Kidney epithelial cell (primary cell): ENCODE measurements around the gene ERN1. TPM values are rescaled to one million over a fixed set of nuclear protein-coding genes. Genes with fewer than 3 reads are reported as not detected.

Experiments
- DNase-seq: peaks from one replicate; pipeline ENCODE4 v3.0.0-alpha.2; 2010; ENCODE audit warnings: low read depth
- H3K27me3 ChIP-seq: 2 replicates; pipeline ENCODE4 v1.6.0; 2011; ENCODE audit warnings: low read length; ENCODE audit not compliant: control insufficient read depth, insufficient read depth
- H3K36me3 ChIP-seq: 2 replicates; pipeline ENCODE4 v1.5.1; 2011; ENCODE audit warnings: low read length; ENCODE audit not compliant: control insufficient read depth, insufficient read depth
- H3K4me3 ChIP-seq: 2 replicates; pipeline ENCODE4 v1.5.1; 2011; ENCODE audit warnings: low read depth, mild to moderate bottlenecking, control low read depth, low read length
- total RNA-seq: library from RNA; depleted of rRNA; stranded (reverse); fragments of >200 nt; gene quantifications from 2 replicates; pipeline ENCODE4 v1.2.3, GENCODE V29; 2015
- TF ChIP-seq, protein P1 (sequence below): IDR thresholded peaks from 2 replicates; pipeline ENCODE4 v1.5.1; 2011; ENCODE audit warnings: mild to moderate bottlenecking, moderate library complexity, low read length, control low read depth, inconsistent platforms; ENCODE audit not compliant: insufficient read depth, poor library complexity, severe bottlenecking

ERN1 gene
- total RNA-seq, 1 donor from 2014 or later, result 19.6 TPM

GRCh38 chr17:63989622-63990345, 140.2 kb downstream of the ERN1 start:
- H3K4me3 ChIP-seq, result no peak overlapping the region
- no peaks in the 10 kb centered on the region for H3K36me3 ChIP-seq
- H3K27me3 ChIP-seq, result peaks cover 44% of the 10 kb centered on the region
- TF ChIP-seq, protein P1, sequence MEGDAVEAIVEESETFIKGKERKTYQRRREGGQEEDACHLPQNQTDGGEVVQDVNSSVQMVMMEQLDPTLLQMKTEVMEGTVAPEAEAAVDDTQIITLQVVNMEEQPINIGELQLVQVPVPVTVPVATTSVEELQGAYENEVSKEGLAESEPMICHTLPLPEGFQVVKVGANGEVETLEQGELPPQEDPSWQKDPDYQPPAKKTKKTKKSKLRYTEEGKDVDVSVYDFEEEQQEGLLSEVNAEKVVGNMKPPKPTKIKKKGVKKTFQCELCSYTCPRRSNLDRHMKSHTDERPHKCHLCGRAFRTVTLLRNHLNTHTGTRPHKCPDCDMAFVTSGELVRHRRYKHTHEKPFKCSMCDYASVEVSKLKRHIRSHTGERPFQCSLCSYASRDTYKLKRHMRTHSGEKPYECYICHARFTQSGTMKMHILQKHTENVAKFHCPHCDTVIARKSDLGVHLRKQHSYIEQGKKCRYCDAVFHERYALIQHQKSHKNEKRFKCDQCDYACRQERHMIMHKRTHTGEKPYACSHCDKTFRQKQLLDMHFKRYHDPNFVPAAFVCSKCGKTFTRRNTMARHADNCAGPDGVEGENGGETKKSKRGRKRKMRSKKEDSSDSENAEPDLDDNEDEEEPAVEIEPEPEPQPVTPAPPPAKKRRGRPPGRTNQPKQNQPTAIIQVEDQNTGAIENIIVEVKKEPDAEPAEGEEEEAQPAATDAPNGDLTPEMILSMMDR, result no peak
- DNase-seq, result no peak

Other genes starting within 250 kb of the ERN1 start
- gene GH2, start 248.2 kb downstream of the ERN1 start, total RNA-seq, result not detected in 2 replicates
- gene CSH1, start 233.6 kb downstream of the ERN1 start, total RNA-seq, result not detected in 2 replicates
- not detected in 2 replicates for gene CSHL1, start 218.9 kb downstream of the ERN1 start, total RNA-seq
- not detected in 2 replicates for gene GH1, start 211.3 kb downstream of the ERN1 start, total RNA-seq
- 0.14 TPM in 1 of 2 replicates, not detected in the other for gene CD79B, start 197.8 kb downstream of the ERN1 start, total RNA-seq
- 0.07 and 0.33 TPM in 2 replicates for gene SCN4A, start 157.2 kb downstream of the ERN1 start, total RNA-seq
- 0.08 and 0.55 TPM in 2 replicates for gene PRR29, start 131.8 kb downstream of the ERN1 start, total RNA-seq
- 11.5 and 12.9 TPM in 2 replicates for gene ICAM2, start 109.5 kb downstream of the ERN1 start, total RNA-seq
- gene TEX2, start 133.1 kb upstream of the ERN1 start, total RNA-seq, result 16.5 and 19.0 TPM in 2 replicates